Activated CD4-positive, alpha-beta memory T cell treated with anti-CD3 and anti-CD28 coated beads for 36 hours (primary cell): ENCODE measurements around the gene SMIM20. TPM values are rescaled to one million over a fixed set of nuclear protein-coding genes. Genes with fewer than 3 reads are reported as not detected.

ENCODE experiments used
- CTCF ChIA-PET: fragments of 350-600 bp; sonication (Branson Sonifier 250); formaldehyde crosslinking; loops from one replicate; lab custom pipeline; 2021; ENCODE audit warnings: antibody characterized with exemption, inconsistent platforms; lab: Charles Lee
- POLR2A ChIA-PET: fragments of 350-600 bp; sonication (Branson Sonifier 250); formaldehyde crosslinking; loops from one replicate; lab custom pipeline; 2021; ENCODE audit warnings: antibody characterized with exemption; lab: Charles Lee
- DNase-seq: peaks from one replicate; pipeline ENCODE4 v3.0.0-alpha.2; 2020
- H3K27ac Mint-ChIP-seq: one replicate; pipeline ENCODE4 v1.8.0; 2021; ENCODE audit warnings: mixed read lengths
- H3K27me3 Mint-ChIP-seq: one replicate; pipeline ENCODE4 v1.8.0; 2021; ENCODE audit warnings: mixed read lengths
- H3K36me3 Mint-ChIP-seq: one replicate; pipeline ENCODE4 v1.8.0; 2021; ENCODE audit warnings: mixed read lengths
- H3K4me1 Mint-ChIP-seq: one replicate; pipeline ENCODE4 v1.8.0; 2021; ENCODE audit warnings: low read depth, mixed read lengths
- H3K4me3 Mint-ChIP-seq: one replicate; pipeline ENCODE4 v1.8.0; 2021; ENCODE audit warnings: mild to moderate bottlenecking, mixed read lengths
- H3K9me3 Mint-ChIP-seq: one replicate; pipeline ENCODE4 v1.8.0; 2021; ENCODE audit warnings: mixed read lengths
- intact Hi-C: fragments of 100-400 bp; cut with micrococcal nuclease; formaldehyde crosslinking; loops from one replicate; pipeline ENCODE4 v1.15.1; 2023
- total RNA-seq, 2 experiments: library from RNA; stranded (reverse); gene quantifications; one replicate each; pipeline ENCODE4 v1.2.3, GENCODE V29; 2021

Gene SMIM20
- total RNA-seq, 2 experiments from 2014 or later: 26.0 to 28.0 TPM

- CTCF ChIA-PET: no interaction called here
- Mint-ChIP-seq H3K36me3 (no peaks in the 10 kb centered on the region), H3K9me3 (no peaks in the 10 kb centered on the region), H3K27me3 (peaks cover 33% of the 10 kb centered on the region), H3K4me1 (peaks cover 22% of the 10 kb centered on the region), H3K27ac (no peak overlapping the region), H3K4me3 (no peak overlapping the region)
- DNase-seq: no peak
- POLR2A ChIA-PET: no interaction called here
- intact Hi-C loops: no loop called here
Measured at GRCh38 chr4:25949994-25950393, 36.0 kb downstream of the SMIM20 start.

DNA sequence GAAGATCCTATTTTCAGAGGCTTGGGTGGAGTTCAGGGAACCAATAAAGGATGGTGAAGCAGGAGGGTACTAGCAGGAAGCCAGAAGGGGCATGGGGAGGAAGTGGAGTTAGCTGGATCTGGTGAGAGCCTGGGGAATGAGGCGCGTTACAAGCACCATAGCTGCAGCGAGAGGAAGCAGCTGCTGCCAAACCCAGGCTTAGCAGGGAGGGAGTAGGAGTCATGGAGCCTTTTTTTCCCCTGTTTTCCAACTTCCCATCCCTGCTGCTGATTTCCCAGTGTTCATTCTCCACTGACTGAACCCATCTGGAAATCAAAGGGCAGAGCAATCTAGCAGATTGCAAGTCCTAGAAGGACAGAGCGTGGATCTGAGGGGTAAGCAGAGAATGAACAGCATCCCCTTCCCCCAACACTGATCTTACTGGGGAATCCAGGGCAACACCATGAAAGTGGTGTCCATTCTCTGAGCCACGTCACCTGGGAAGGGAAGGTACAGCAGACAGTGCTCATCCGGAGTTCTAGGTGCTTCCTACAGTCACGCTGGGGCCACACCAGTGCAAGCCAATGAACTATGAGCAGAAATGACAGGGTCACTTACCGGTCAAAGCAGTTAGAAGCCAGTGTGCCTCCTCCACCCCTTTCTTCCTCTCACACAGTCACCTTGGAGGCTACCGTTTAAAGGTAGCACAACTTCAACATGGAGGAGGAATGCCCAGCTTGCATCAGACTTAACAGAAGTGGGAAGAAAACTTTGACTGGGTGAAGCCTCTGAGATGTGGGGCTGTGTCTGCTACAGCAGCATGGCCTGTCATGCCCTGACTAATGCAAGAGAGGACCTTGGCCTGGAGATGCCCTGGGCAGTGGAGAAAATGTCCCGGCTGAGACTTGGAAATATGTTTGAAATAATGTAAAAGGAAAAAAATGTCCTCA is 36.7 kb downstream of the SMIM20 start:
- peaks cover 22% of the 10 kb centered on the region for H3K4me1 Mint-ChIP-seq
- CTCF ChIA-PET: interaction anchor here (0.7 to 1.3 kb wide), 3 partner anchors 12 to 194 kb away, joined by 3 to 4 read pairs (median 4); no protein-coding TSS in a partner anchor
- no peak overlapping the region for H3K27ac Mint-ChIP-seq

DNA sequence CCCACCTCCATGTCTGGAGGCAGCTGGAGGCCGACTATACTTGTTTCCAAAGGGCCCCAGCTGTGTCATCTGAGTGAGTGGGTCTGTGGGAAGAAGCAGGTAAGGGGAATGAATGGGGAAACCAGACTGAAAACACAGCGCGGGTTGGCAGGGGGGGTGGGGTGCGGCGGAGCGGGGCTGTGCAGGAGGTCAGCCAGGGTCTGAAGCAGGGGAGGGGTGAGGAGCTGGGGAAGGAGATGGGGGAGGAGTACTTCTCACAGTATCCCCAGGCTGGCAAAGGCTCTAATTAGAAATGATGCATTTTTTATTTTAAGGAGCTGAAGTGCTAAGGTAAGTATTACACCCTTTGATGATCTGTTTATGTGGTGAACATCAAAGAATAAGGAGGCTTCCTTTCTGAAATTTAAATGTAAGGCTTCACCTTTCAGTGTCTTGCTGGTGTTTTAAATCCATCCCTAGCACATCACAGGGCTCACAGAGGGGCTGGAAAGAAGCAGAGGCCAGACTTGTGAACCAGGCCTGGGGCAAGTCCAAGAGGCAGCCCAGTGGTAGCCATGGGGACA is 37.5 kb downstream of the SMIM20 start:
- intact Hi-C loops: no loop called here
- DNase-seq: peak; percentile 44
- no peaks in the 10 kb centered on the region for H3K36me3 Mint-ChIP-seq
- H3K4me3 Mint-ChIP-seq: no peak overlapping the region
- H3K4me1 Mint-ChIP-seq: peaks cover 22% of the 10 kb centered on the region
- ChIA-PET POLR2A (interaction anchor here (1.1 kb wide), 1 partner anchor 13 kb away, joined by 3 read pairs; no protein-coding TSS in a partner anchor), CTCF (interaction anchor here (0.7 to 1.3 kb wide), 3 partner anchors 12 to 193 kb away, joined by 3 to 4 read pairs (median 4); no protein-coding TSS in a partner anchor)
- H3K27ac Mint-ChIP-seq: no peak overlapping the region
- no peaks in the 10 kb centered on the region for H3K9me3 Mint-ChIP-seq
- H3K27me3 Mint-ChIP-seq: peaks cover 32% of the 10 kb centered on the region

More for the DNA sequence above, 36.7 kb downstream of the SMIM20 start:
- H3K9me3 Mint-ChIP-seq: no peaks in the 10 kb centered on the region
- POLR2A ChIA-PET: interaction anchor here (1.1 kb wide), 1 partner anchor 12 kb away, joined by 3 read pairs; no protein-coding TSS in a partner anchor
- H3K4me3 Mint-ChIP-seq: no peak overlapping the region
- no peaks in the 10 kb centered on the region for H3K36me3 Mint-ChIP-seq
- H3K27me3 Mint-ChIP-seq: peaks cover 32% of the 10 kb centered on the region
- intact Hi-C loops: no loop called here
- DNase-seq: no peak

- Mint-ChIP-seq H3K4me1 (peaks cover 22% of the 10 kb centered on the region), H3K9me3 (no peaks in the 10 kb centered on the region), H3K4me3 (no peak overlapping the region), H3K27me3 (peaks cover 28% of the 10 kb centered on the region), H3K36me3 (no peaks in the 10 kb centered on the region), H3K27ac (no peak overlapping the region)
- no peak for DNase-seq
- CTCF ChIA-PET: interaction anchor here (1.0 to 1.1 kb wide), 2 partner anchors 8 to 34 kb away, joined by 3 read pairs; no protein-coding TSS in a partner anchor
- intact Hi-C loops: no loop called here
- POLR2A ChIA-PET: no interaction called here
Measured at GRCh38 chr4:25953740-25954139, 39.7 kb downstream of the SMIM20 start.

DNA sequence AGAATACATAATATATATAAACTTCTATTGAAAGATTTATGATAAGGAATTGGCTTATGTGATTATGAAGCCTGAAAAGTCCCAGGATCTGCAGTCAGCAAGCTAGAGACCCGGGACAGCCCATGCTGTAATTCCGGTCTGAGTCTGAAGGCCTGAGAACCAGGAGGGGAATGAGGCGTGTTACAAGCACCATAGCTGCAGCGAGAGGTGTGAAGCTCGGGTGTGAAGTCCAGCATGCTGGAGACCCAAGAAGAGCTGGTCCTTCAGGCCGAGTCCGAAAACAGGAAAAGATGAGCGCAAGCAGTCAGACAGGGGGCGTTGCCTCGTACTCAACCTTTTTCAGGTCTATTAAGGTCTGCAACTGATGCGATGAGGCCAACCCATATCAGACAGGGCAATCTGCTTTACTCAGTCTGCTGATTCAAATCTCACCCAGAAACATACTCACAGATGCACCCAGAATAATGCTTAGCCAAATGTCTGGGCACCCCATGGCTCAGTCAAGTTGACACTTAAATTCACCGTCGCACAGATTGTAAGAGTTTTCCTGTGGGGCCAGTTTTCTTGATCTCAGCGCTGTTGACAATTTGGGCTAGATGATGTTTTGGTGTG is 40.4 kb downstream of the SMIM20 start:
- Mint-ChIP-seq H3K4me3 (no peak overlapping the region), H3K4me1 (peaks cover 22% of the 10 kb centered on the region), H3K9me3 (no peaks in the 10 kb centered on the region), H3K27me3 (peaks cover 26% of the 10 kb centered on the region), H3K27ac (no peak overlapping the region), H3K36me3 (no peaks in the 10 kb centered on the region)
- intact Hi-C loops: no loop called here
- ChIA-PET POLR2A (no interaction called here), CTCF (no interaction called here)
- DNase-seq: no peak

DNA sequence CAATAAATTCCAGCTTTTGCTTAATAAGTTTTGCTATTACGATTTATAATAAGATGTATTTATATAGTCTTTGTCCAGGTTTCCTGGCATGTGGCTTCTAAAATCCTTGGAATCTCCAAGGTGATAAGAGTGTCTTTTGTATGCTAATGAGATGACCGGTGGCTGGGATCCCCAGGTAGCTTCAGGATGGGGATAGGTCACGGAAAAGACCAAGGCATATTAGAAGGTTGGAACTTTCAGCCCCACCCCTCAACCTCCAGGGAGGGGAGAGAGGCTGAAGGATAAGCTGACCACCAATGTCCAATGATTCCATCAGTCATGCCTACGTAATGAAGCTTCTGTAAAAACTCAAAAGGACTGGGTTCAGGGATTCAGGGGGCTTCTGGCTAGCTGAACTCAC is 41.7 kb downstream of the SMIM20 start:
- H3K36me3 Mint-ChIP-seq: no peaks in the 10 kb centered on the region
- no peak overlapping the region for H3K27ac Mint-ChIP-seq
- peaks cover 19% of the 10 kb centered on the region for H3K4me1 Mint-ChIP-seq
- DNase-seq: no peak
- ChIA-PET POLR2A (interaction anchor here (0.6 kb wide), 1 partner anchor 1243 kb away, joined by 3 read pairs; no protein-coding TSS in a partner anchor), CTCF (interaction anchor here (0.6 to 1.2 kb wide), 3 partner anchors 14 to 163 kb away, joined by 3 to 4 read pairs (median 4); no protein-coding TSS in a partner anchor)
- no peaks in the 10 kb centered on the region for H3K9me3 Mint-ChIP-seq
- intact Hi-C loops: no loop called here
- H3K4me3 Mint-ChIP-seq: no peak overlapping the region
- H3K27me3 Mint-ChIP-seq: peaks cover 19% of the 10 kb centered on the region

- ChIA-PET CTCF (interaction anchor here (0.6 to 1.2 kb wide), 3 partner anchors 15 to 164 kb away, joined by 3 to 4 read pairs (median 4); no protein-coding TSS in a partner anchor), POLR2A (interaction anchor here (0.6 kb wide), 1 partner anchor 1243 kb away, joined by 3 read pairs; no protein-coding TSS in a partner anchor)
- no peaks in the 10 kb centered on the region for H3K9me3 Mint-ChIP-seq
- intact Hi-C loops: no loop called here
- H3K36me3 Mint-ChIP-seq: no peaks in the 10 kb centered on the region
- no peak overlapping the region for H3K27ac Mint-ChIP-seq
- H3K4me1 Mint-ChIP-seq: peaks cover 14% of the 10 kb centered on the region
- H3K4me3 Mint-ChIP-seq: no peak overlapping the region
- DNase-seq: no peak
- H3K27me3 Mint-ChIP-seq: peaks cover 14% of the 10 kb centered on the region
Measured at GRCh38 chr4:25956260-25956659, 42.2 kb downstream of the SMIM20 start.

DNA sequence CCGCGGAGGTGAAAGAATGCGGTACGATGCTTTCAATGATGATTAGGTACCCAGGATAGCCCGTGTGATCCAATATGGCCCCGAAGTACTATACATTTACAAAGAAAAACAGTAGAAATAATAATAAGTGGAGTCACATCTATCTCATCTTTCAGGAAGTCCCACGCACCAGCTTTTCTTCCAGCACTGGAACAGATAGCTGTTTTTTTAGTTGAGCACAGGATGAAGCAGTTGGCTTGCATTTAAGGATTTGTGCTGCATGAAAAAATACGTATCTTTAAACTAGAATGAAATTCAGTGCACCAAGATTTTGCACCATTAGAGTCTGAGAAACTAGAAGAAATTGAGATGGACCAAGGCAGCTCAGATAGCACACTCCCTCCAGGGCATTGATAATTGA is 44.1 kb downstream of the SMIM20 start:
- no peak overlapping the region for H3K4me3 Mint-ChIP-seq
- H3K36me3 Mint-ChIP-seq: no peaks in the 10 kb centered on the region
- no peak overlapping the region for H3K27ac Mint-ChIP-seq
- H3K27me3 Mint-ChIP-seq: peaks cover 9% of the 10 kb centered on the region
- intact Hi-C loops: no loop called here
- DNase-seq: no peak
- POLR2A ChIA-PET: no interaction called here
- CTCF ChIA-PET: interaction anchor here (2.9 kb wide), 1 partner anchor 30 kb away, joined by 10 read pairs; no protein-coding TSS in a partner anchor
- H3K4me1 Mint-ChIP-seq: no peaks in the 10 kb centered on the region
- H3K9me3 Mint-ChIP-seq: no peaks in the 10 kb centered on the region

- Mint-ChIP-seq H3K27ac (no peak overlapping the region), H3K36me3 (no peaks in the 10 kb centered on the region), H3K4me1 (no peaks in the 10 kb centered on the region), H3K9me3 (no peaks in the 10 kb centered on the region), H3K4me3 (no peak overlapping the region), H3K27me3 (no peaks in the 10 kb centered on the region)
- ChIA-PET POLR2A (no interaction called here), CTCF (interaction anchor here (1.5 kb wide), 1 partner anchor 10 kb away, joined by 3 read pairs; no protein-coding TSS in a partner anchor)
- intact Hi-C loops: no loop called here
- no peak for DNase-seq
Measured at GRCh38 chr4:25962393-25962792, 48.4 kb downstream of the SMIM20 start.

- no peak overlapping the region for H3K4me3 Mint-ChIP-seq
- intact Hi-C loops: no loop called here
- POLR2A ChIA-PET: no interaction called here
- no peaks in the 10 kb centered on the region for H3K4me1 Mint-ChIP-seq
- no peaks in the 10 kb centered on the region for H3K36me3 Mint-ChIP-seq
- no peak for DNase-seq
- H3K9me3 Mint-ChIP-seq: no peaks in the 10 kb centered on the region
- no peak overlapping the region for H3K27ac Mint-ChIP-seq
- CTCF ChIA-PET: no interaction called here
- peaks cover 7% of the 10 kb centered on the region for H3K27me3 Mint-ChIP-seq
Measured at GRCh38 chr4:25965629-25966028, 51.6 kb downstream of the SMIM20 start.

DNA sequence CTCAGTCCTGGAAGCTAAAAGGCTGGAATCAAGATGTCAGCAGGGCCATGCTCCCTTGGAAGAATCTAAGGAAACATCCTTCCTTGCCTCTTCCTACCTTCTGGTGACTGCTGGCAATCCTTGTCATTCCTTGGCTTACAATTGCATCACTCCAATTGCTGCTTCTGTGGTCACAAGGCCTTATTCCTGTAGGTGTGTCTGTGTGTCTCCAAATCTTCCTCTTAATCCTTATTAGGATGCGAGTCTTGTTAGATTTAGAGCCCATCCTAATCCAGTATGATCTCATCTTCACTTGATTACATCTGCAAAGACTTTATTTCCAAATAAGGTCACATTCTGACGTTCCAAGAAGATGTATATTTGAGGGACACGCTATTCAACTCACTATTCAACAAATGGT is 52.2 kb downstream of the SMIM20 start:
- no peaks in the 10 kb centered on the region for H3K4me1 Mint-ChIP-seq
- ChIA-PET CTCF (no interaction called here), POLR2A (interaction anchor here (0.6 kb wide), 1 partner anchor 514 kb away, joined by 5 read pairs; no protein-coding TSS in a partner anchor)

More for the DNA sequence above, 52.2 kb downstream of the SMIM20 start:
- Mint-ChIP-seq H3K27me3 (peaks cover 7% of the 10 kb centered on the region), H3K4me3 (no peak overlapping the region), H3K36me3 (no peaks in the 10 kb centered on the region), H3K27ac (no peak overlapping the region), H3K9me3 (no peaks in the 10 kb centered on the region)
- DNase-seq: no peak
- intact Hi-C loops: no loop called here
